ACHN (cell line): Measurements from ENCODE around the gene KCNQ1.

Source experiments
- DNase-seq: peaks from one replicate; pipeline ENCODE4 v3.0.0-alpha.2; 2015
- in situ Hi-C: cut with HindIII; loops from 2 replicates; pipeline ENCODE4 v1.10.0; 2017; ENCODE audit warnings: low sequenced_read_pairs, low pct_ligation_motif_present, low pct_unique_long_range_greater_than_20kb

Gene KCNQ1

DNA sequence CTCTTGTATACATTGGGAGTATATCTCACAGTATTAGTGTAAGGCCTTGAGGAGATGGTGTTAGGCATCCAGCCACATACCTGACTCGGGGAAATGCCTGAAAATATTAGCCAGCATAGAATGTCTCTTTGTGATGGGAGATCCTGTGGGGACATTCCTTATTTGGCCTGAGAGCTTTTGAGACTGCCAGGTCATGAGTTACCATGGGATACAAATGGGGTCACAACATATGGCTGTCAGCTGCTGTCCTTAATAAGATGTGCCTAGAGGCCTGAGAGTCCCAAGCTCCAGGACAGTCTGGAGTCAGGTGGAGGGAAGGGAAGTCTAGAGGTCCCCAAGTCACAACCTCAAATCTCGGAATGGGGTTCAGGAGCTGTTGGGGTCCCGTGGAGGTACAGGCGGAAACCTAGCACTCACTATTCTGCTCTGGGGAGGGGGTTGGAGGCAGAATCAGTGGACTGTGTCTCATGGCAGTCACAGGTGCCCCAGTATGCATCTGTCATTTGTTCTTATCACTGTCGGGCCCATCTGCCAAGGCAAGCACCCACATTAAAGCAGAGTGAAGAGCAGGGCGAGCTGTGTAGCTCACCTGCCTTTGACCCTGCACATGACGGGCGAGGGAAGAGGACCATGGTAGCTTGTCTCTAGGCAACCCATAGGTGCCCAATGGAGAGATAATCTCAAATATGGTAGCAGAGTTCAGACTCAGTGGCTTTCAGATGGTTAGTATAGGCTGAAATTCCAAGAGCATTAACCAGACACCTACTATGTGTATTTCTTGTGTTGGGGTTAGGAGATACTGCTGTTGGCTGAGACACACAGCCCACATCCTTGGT, 225.0 kb downstream of the KCNQ1 start:
- in situ Hi-C loops: no loop called here
- no peak for DNase-seq

DNA sequence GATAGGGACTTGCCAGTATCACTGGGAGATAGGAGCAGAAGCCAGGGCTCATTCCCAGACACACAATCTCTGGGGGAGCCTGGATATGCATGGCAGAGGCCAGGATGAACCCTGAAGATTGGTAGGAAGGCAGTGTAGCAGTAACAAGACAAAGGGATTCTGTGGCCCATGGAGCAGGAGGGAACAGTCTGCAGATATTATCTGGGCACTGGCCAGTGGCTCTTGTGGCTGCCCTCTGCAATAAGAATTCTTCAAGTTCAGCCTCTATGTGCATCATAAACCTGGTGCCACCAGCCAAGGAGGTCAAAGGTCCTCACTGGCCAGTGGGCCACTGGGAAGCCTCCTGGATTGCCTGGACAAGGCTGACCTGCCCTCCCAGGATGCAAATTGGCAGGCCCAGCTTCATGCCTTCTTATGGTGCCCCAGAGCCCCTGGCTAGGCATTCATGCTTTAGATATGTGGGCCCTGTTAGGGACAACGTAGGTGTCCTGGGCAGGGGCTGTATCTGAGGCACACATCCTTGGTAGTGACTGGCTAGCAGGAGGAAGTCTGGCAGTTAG, 225.8 kb downstream of the KCNQ1 start:
- no peak for DNase-seq
- in situ Hi-C loops: no loop called here

DNA sequence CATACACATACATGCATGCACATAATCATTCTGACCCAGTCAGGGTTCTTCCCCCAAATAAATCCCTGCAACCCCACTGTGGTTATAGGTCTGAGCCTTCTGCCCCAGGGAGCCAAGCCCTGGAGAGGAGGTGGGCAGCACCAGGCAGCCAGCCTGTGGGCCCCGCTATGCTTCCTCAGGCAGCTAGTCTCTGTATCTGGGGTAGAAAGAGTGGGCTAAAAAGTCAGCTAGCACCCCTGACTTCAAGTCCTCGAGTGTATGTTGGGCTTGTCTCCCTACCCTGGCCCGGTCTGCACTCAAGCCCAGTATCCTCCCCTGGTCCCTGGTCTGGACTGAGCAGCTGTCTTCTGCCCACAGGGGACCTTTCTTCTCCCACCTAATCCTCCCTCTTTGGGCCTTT, 226.9 kb downstream of the KCNQ1 start:
- in situ Hi-C loops: no loop called here
- no peak for DNase-seq

DNA sequence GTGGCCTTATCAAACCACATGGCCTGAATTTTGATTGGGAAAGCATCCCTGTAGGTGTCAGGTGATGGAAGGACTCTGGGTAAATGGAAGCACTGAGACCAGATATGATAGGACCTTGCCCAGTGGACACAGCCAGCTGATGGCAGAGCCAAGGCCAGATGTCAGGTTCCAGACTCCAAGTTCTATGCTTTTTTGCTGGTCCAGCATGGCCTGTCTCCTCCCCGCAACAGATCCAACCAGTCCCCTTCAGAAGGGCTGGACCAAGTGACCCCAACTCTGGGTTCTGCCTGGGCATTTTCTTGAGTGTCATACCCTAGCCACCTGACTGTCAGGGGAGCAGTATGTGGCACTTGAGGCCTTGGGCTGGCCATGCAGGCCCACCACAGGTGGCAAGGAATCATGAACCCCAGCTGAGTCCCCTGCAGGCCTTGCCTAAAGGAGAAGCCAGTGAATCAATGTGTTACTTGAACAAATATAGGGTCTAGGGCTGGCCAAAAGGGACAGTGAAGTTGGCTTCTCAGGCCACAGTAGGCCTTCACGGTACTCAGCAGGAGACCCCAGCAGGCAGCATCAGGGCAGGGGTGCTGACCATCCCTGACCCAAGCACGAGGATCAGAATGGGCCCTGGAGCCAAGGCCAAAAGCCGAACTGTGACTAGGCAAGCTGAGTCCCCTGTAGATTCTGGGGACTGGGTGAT, 227.9 kb downstream of the KCNQ1 start:
- in situ Hi-C loops: no loop called here

DNA sequence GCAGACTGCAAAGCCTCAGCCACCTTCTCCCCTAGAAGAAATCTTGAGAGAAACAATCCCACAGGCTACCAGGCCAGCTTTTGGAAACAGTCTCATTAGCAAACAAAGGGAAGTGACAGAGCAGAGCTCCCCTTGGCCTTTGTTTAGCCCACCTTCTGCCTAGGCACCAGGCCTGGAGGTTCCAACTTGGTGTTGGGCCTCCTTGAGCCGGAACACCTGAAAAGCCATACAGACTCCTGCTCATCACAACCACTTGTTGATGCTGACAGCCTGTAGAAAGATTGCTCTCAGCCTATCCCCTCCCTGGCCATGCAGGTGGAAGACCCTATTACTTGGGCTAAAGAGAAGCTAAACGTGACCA, 228.4 kb downstream of the KCNQ1 start:
- no peak for DNase-seq
- in situ Hi-C loops: no loop called here

More for the DNA sequence above, 227.9 kb downstream of the KCNQ1 start:
- DNase-seq: no peak

DNA sequence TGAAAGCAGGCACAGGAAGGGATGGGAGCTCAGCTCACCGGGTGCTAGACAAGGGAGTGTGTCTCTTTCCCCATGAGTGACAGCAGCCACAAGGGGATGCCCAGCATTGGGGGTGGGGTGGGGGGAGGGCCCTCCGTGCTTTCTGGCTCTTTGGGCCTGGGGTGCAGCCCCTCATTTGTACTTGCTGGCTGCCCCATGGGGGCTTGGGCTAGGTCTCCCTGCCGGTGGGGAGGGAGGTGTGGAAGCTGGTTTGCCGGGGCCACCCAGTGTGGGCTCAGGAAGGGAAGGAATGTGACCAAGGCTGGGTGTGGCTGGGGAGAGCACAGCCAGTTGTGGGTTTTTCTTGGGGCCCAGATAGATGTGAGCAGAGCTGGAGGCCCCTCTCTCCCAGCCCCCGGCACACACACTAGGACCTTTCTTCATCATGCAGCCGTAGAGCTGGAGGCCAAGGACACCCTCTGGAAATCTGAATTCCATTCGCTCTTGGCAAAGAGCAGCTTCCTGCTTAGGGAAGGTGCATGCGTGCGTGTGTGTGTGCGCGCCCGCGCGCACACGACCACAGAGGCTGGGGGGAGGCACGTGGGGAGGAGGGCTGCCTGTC, 229.2 kb downstream of the KCNQ1 start:
- in situ Hi-C loops: no loop called here
- no peak for DNase-seq

DNA sequence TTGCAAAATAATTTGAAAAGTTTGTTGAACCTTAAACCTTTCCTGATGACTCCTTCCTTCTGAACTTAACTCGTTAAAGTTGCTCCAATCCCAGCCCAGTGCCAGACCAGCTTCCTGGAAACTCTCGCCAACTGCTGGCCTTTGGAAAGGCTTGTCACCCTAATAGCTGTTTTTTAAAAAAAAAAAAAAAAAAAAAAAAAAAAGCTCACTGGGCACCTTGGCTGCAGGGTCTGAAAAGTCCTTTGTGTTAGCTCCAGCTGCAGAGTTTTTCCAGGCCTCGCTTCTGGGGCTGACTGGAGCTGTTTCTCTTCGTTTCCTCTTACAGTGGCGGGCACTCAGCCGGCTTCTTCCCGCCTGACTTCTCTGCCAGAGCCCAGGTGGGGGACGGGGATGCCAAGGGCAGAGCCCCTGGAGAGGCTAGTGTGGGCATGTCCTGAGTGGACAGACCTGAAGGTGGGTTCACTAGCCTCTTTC, 229.9 kb downstream of the KCNQ1 start:
- no peak for DNase-seq
- in situ Hi-C loops: no loop called here

DNA sequence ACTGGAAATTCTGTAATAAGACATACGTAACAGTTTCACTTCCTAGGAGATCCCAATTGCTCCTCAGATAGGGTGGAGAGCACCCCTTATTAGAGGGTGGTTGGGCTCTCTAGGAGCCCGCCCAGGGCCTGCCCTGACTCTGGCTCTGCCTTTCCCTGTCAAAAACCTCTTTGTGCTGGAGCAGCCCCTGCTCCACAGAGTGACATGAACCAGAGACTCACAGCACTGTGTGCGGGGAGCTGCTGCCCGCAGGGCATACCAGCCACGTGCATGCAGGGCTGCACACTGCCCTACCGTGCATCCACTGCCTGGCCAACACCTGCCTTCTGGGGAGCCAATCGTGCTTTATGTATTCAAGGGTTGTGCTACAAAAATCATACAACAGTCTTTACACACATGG, 230.7 kb downstream of the KCNQ1 start:
- in situ Hi-C loops: no loop called here
- DNase-seq: no peak

DNA sequence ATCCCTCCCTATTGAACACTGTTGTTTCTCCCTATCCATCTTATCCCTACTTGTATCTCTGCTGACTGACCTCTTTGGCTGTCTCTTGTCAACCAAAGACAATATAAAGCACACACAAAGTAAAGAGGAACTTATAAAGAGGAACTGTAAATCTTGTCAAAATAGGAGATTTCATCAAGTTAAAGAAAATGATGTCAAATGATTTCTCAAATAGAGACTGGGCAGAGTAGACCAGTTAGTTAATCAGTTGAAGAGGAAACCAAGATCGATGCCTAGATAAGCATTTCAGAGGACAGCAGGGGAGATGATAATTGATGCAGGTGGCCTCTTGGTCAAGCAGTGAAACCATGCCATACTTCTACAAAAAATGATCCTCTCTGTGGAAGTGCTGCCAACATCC, 232.3 kb downstream of the KCNQ1 start:
- in situ Hi-C loops: no loop called here
- DNase-seq: no peak

DNA sequence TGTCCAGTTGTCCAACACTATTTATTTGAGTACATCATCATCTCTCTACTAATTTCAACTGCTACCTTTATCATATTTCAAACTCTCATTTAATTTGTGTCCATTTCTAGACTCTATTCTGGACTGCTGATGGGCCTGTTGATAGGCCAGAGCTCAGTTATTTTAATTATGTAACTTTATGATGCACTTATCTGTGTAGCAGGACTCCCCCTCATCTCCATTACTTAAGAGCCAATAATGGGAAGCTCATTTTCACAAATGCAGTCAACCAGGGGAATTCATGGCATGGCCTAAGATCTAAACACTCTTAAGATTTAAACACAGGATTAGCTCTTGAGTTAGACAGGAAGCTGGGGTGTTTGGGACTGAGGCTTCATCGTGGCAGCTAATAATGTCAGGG, 233.6 kb downstream of the KCNQ1 start:
- no peak for DNase-seq
- in situ Hi-C loops: no loop called here

DNA sequence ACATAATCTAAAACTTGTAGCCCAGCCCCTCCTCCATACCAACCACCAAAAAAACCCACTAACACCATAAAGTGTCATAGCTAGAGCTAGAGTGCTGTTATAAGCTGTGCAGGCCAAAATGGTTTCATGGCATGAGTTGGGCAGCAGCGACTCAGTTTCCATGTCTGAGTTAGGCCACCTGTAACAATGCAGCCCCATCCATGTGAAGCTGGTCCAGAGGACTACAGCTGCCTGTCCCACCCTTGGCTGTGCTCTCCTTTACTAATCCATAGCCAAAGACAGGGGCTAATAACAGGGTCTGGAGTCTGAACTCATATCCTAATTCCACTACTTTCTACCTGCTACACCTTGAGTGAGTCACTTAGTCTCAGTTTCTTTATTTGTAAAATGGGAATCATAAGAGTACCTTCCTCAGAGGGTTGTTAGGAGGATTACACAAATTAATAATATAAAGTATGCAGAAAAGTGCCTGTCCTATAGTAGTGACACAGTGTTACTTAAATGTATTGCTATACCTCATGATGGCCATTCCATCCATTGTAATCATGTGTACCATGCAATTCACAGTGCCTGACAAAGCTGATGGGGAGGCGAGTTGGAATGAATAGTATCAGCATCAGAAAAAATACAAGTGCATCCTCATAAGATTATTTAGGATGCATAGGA, 234.3 kb downstream of the KCNQ1 start:
- no peak for DNase-seq
- in situ Hi-C loops: no loop called here

DNA sequence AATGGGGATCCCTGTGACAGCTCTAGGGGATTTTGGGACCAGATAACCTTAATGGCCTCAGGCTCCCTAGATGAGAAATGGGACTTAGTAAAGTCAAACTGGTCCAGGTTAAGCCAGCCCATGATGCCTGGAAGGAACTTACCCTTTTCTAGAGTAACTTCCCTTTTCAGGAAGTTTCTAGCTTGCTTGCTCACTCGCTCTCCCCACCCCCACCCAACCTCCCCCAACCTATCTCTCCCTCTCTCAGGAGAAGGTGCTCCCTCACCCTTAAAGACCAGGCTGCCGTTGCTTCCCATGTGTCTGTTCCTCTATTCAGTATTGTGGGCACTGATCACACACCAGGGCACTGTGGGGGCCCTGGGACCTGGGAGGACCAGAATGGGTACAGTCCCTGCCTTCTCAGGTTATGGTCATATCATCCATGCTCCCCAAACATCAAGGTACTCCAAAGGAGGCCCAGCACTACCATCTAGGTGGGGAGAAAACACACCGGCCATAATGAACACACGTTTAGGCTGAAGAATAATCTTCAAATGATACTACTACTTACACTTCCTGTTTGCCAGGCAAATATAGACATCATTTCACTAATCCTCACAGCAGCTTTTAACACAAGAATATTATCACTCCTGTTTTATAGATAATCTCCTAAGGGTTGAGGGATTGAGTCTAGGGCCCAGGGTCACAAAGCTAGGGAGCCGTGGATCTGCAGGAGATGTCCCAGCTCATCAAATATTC, 236.8 kb downstream of the KCNQ1 start:
- in situ Hi-C loops: no loop called here
- DNase-seq: no peak

DNA sequence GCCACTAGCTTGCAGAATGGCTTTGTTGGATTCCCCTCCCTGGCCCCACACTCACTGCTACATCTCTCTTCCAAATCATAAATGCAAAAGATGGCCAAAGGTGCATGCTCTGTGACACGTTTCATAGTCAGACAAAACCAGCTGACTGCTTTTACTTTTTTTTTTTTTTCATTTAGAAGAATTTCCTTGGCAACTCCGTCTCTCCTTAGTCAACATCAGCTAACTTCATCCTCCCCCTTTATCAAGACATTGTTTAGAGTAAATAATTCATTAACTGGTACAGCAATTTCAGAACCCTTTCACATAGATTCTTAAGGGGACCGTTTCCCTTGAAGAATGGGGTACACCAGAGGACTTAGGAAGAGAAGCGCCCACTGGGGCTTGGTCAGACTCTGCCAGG, 239.0 kb downstream of the KCNQ1 start:
- no peak for DNase-seq
- in situ Hi-C loops: no loop called here

DNA sequence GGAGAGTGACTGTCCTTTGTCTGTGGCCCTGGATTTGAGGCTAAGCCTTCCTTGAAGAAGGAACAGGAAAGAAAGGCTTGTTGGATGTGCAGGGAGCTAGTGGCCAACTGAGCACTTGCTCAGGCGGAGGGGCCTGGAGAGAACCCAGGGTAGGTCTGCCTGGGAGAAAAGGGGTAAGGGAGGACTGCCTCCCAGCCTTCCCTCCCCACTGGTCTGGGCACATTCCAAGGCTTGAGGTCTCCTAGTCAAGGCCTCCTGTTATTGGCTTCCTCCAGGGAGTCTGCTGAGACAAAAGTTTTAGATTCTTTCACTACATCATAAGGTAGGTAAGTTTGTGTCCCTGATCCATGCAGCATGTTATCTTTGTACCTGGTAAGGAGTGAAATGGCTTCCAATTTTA, 239.8 kb downstream of the KCNQ1 start:
- in situ Hi-C loops: no loop called here

DNA sequence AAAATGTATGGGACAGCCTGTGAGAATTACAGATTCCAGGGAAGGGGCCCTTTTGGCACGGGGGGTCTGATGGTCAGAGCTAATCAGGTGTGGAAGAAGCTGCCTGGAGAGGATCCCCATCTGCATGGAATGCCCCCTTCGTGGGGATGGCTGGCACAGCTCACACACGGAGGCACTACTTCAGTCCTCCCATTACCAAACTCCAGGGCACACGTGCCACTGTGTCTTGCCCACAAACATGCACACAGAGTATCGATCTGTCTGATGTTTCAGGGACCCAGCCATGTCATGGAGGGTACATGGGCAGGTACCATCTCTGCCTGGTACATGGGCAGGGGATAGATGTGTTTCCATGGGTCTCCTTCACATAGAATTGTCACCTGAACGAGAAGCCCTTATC, 240.2 kb downstream of the KCNQ1 start:
- in situ Hi-C loops: no loop called here
- DNase-seq: no peak

More for the DNA sequence above, 239.8 kb downstream of the KCNQ1 start:
- no peak for DNase-seq

DNA sequence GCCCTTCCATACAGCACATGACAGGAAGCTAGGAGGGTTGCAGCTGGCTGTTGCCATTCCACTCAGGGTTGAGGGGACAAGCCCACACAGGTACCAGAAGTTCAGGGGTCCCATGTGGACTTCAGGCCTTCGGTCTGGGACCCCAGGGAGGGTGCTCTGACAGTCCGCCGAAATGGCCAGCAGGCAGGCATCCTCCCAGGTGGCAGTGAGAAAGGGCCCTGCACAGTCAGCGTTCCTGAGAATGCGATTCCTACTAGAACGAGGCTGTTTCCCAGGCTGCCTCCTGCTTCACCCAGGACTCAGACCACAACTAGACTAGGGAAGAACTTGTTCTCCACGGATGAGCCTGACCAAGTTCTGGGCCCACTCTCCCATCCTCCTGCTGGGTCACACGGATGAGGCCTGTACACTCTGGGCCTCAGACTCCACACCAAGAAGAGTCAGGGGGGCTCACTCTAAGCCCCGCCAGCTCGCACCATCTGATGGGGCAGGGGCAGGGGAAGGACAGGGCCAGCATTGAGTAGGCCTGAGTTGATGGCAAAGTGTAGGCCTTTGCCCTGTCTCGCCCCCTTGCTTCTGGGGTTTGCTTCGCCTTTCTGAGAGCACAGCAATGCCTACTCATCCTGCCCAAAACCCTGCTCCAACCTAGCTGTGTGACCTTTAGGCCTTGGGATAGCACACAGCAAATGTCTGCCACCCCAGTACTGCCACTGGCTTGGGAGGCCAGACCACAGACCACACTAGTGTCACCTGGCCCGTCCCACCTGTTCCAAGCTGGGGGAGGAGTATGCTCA, 241.0 kb downstream of the KCNQ1 start:
- no peak for DNase-seq
- in situ Hi-C loops: no loop called here

DNA sequence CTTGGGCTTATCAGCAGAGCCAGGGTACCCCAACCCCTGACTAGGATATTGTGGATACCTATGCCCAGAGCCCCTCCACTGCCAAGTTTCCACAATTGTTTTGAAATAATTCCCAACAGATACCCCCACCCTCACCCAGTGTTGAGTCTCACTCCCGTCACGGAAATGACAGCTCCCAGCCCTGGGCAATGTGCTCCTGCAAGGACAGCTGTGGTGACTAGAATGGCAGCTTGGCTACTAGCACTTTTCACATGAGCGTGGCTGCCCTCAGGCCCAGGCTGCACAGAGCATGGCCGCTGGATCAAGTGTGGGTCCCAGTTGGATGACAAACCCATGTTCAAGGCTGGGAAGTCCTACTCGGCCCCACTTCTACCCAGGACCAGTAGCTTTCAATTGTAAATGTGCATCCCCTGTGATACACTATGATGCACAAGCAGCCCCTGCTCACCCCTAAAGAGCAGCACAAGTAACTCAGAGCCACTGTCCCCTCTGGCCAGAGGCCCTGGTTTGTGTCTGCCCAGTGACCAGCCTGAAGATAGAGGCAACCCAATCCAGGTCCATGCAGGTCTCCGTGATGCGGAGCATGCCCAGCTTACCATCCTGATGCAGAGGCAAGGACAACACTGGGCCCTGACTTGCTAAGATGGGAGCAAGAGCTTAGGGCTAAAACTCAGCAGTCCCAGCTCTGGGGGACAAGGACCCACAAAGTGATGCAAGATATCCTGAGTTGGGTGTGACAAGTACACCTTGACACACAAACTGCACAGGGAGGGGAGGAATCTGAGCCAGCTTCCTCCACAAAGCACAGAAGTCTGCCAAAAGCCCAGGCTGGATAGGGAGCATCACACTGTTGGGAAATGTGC, 241.8 kb downstream of the KCNQ1 start:
- in situ Hi-C loops: no loop called here
- no peak for DNase-seq
